GM19239 (cell line): ENCODE data around the gene HYAL3.
A peak's percentile ranks its signal among the peaks of the same experiment; 100 is the strongest.
"Not testable (repeated sequence)": the region's sequence is repeated elsewhere in the genome, so short reads cannot be mapped to it uniquely, and the experiment has no call there.

Source experiments
- DNase-seq: peaks from one replicate; pipeline ENCODE4 v3.0.0; 2011; ENCODE audit warnings: low spot score; ENCODE audit not compliant: insufficient read length
- FAIRE-seq: peaks from 2 replicates; lab custom pipeline; 2011; peaks lifted over from hg19 to GRCh38; lab: Jason Lieb, UNC

Gene HYAL3

GRCh38 chr3:50318163-50318562 is 19.0 kb upstream of the HYAL3 start:
- FAIRE-seq (no peak), DNase-seq (no peak)

- DNase-seq (no peak), FAIRE-seq (no peak)
Measured at GRCh38 chr3:50317300-50317699, 18.1 kb upstream of the HYAL3 start.

DNA sequence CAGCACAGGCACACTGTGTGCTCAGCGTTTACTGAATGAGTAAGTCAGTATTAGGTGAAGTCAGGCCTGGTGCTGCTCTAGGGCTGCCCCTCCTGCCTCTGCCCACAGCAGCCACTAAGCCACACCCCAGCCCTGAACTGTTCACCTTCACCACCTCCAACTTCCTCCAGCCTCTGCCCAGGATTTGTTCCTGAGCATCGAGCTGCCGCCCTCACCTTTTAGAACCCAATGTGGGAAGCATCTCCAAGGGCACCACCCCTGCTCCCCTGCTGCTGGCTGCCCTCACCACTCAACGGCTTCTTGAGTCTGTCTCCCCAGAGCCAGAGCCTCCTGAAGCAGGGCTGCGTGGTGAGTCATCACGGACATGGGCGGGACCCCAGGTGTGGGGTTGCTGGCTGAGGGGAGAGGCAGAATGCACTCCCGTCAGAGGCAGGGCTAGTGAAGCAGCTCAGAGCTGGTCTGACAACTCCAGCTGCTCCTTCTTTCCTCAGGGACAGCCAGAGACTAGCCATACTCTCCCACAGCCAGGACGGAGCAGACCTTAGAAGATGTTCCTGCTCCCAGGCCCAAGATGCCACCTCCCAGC is 17.5 kb upstream of the HYAL3 start:
- DNase-seq: no peak
- FAIRE-seq: no peak

GRCh38 chr3:50314816-50315215 is 15.6 kb upstream of the HYAL3 start:
- DNase-seq: no peak
- FAIRE-seq: no peak

GRCh38 chr3:50314342-50314741 is 15.1 kb upstream of the HYAL3 start:
- DNase-seq (no peak), FAIRE-seq (no peak)

DNA sequence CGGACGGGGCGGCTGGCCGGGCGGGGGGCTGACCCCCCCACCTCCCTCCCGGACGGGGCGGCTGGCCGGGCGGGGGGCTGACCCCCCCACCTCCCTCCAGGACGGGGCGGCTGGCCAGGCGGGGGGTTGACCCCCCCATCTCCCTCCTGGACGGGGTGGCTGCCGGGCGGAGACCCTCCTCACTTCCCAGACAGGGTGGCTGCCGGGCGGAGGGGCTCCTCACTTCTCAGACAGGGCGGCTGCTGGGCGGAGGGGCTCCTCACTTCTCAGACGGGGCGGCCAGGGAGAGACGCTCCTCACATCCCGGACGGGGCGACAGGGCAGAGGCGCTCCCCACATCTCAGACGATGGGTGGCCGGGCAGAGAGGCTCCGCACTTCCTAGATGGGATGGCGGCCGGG is 12.8 kb upstream of the HYAL3 start:
- DNase-seq, FAIRE-seq: not testable (repeated sequence)

GRCh38 chr3:50304601-50305000 is 5.4 kb upstream of the HYAL3 start:
- DNase-seq: no peak
- FAIRE-seq: no peak

DNA sequence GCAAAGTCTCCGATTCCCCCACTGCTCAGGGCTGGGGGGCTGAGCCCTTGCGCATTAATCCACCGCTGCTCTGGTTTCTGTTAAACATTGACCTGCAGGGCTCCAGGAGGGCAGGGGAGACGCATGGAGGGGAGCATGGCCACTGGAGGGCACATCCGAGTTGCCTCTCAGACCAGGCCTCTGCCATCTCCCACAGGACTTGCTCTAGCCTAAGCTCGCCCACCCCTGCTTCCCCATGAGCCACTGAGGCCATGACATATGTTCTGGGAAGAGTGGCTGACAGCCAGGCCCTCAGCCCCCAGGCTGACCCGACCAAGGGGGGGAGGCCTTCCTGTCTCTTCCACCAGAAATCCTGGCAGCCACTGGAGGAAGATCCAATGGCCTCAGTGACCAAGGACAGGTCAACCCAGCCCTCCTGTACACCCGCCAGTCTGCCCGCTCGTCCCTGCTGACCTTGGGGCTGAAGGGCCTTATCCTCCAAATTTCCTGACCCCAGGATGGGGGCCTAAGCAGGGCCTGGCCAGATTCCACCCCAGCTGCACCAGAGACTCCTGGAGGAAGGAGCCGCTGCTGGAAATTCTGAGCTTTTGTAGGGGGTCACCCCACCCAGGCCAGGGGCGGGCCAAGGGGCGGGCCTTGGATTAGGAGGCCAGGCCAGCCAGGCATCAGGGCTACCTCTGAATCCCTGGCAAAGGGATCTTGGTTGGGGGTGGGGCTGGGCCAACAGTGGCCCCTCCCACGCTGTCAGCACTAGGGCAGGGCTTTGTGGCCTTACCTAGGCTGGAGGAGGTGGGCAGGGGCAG is 4.0 kb upstream of the HYAL3 start, which contains the start of gene HYAL1:
TSS of gene HYAL1 (minus strand) at position 562 of the 803 bp plus-strand sequence. CDS start 618 bp downstream, outside the sequence.
- DNase-seq (no peak), FAIRE-seq (no peak)

DNA sequence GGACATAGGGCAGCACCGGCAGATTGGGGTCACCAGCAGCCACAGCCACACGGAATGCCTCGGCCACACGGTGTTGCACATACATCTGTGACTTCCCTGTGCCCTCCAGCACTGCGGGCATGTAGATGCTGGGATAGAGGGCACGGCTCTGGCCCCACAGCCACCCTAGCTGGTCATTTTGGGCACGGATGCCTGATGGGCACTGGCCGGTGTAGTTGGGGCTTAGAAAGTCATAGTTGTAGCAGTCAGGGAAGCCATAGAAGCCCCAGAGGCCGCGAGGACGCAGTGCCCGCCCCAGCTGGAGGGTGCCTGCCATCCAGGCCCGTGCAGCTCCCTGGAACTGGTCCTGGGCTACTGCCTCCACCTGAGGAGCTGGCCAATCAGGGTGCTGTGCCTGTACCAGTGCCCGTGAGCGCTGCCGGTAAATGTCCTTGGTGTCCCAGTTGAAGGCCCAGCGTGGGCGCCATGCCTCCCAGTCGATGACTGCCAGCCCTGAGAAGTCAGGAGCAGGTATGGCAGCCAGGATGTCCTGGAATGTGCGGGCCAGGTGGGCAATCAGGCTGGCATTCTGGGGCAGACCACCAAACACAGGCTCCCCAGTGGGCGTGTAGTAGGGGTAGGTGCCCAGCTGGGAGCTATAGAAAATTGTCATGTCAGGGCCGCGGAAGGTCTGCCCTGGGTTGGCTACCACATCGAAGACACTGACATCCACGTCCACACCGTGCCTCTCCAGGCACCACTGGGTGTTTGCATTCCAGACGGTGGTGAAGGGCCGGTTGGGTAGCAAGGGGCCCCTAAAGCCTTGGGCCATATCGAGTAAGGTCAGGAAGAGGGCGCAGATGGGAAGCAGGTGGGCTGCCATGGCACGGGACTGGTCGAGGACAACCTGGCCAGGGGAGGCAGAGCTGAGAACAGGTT is 3.1 kb upstream of the HYAL3 start:
- no peak for FAIRE-seq

DNA sequence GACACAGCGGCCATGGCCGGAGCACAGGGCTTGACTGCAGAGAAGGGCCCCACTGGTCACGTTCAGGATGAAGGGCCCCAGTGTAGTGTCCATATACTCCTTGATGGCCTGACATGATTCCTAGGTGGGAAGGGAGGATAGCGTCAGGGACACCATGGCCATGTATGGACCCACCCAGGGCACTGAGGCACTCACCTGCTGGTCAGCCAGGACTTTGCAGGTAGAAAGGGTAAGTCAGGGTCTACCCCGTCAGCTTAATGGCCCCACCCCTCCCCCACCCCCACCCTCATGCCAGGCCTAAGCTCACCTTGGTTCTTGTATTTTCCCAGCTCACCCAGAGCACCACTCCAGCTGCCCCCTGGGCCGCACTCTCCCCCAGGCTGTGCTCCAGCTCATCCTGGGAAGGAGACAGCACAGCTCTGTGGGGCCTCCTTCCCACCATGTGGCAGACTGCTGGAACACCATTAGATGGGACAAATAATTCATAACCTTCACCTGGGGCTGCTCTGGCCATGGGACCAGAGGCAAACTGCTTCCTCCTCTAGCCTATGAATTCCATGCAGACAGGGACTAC is 1.6 kb upstream of the HYAL3 start:
- DNase-seq: no peak
- FAIRE-seq: no peak

More for the DNA sequence above, 3.1 kb upstream of the HYAL3 start:
- no peak for DNase-seq

GRCh38 chr3:50299929-50300680 is 900 bp upstream of the HYAL3 start:
- peak; percentile 31 for FAIRE-seq

GRCh38 chr3:50299638-50299928 is 378 bp upstream of the HYAL3 start:
- no peak for FAIRE-seq
- no peak for DNase-seq

More at GRCh38 chr3:50299929-50300680, 900 bp upstream of the HYAL3 start:
- no peak for DNase-seq

GRCh38 chr3:50297896-50298725 is 1.1 kb downstream of the HYAL3 start:
- peak; percentile 14 for FAIRE-seq
- no peak for DNase-seq

GRCh38 chr3:50297384-50297775 is 1.8 kb downstream of the HYAL3 start:
- DNase-seq (no peak), FAIRE-seq (no peak)

DNA sequence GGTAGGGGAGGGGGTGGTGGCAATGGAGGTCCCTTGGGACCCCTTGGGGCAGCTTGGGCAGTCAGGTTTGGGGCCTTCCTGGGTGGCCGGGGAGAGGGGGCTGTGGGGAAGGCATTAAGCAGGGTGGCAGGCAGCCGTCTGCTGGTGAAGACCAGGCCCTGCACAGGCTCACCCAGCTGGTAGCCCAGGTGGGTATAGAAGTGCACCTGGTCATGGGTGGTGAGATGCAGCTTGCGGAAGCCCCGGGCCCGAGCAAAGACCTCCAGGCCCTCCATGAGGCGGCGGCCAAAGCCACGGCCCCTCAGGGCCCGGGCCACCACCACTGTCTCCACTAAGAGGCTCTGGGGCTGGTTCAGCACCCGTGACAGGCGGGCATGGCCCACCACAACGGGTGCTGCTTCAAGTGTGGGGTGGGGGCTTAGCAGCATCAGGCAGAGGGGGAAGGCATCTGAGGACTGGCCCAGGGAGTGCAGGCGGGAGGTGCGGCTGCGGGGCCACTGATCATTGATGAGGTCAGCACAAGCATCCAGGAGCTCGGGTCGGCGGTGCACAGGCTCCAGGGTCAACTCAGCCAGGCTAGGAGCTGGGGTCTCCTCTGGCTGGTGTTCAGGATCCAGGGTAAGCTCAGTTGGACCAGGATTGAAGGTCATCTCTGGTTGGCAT is 2.4 kb downstream of the HYAL3 start:
- FAIRE-seq: no peak
- no peak for DNase-seq

GRCh38 chr3:50295553-50296431 is 3.4 kb downstream of the HYAL3 start:
- FAIRE-seq (no peak), DNase-seq (no peak)
